GM12801 (cell line): ENCODE results near the gene DENND2C.

Source experiments
- CTCF ChIP-seq: IDR thresholded peaks from one replicate; pipeline ENCODE4 v1.5.1; 2011; ENCODE audit warnings: control low read depth; ENCODE audit not compliant: insufficient read length; ENCODE audit errors: extremely low read depth

The DENND2C gene

GRCh38 chr1:114660238-114660637 is 9.6 kb downstream of the DENND2C start:
- TF ChIP-seq CTCF = no peak

GRCh38 chr1:114651893-114652292 is 18.0 kb downstream of the DENND2C start:
- TF ChIP-seq CTCF = no peak

- TF ChIP-seq CTCF = no peak
Observed at GRCh38 chr1:114648503-114648902, 21.3 kb downstream of the DENND2C start.

- no peak for TF ChIP-seq CTCF
Observed at GRCh38 chr1:114641377-114641776, 28.5 kb downstream of the DENND2C start.

- TF ChIP-seq CTCF = no peak
Observed at GRCh38 chr1:114638910-114639309, 30.9 kb downstream of the DENND2C start.

- TF ChIP-seq CTCF = no peak
Observed at GRCh38 chr1:114632427-114632826, 37.4 kb downstream of the DENND2C start.

GRCh38 chr1:114627107-114627506 is 42.7 kb downstream of the DENND2C start:
- TF ChIP-seq CTCF = no peak

- no peak for TF ChIP-seq CTCF
Observed at GRCh38 chr1:114623364-114623763, 46.5 kb downstream of the DENND2C start.
